H1 (cell line): ENCODE measurements around the gene PPP1CB.

Experiments
- CTCF ChIP-seq, 3 experiments: IDR thresholded peaks; 1 replicate in 2 of 3; 2 replicates in 1 of 3; pipeline versions ENCODE4 v1.5.1 to v1.6.1; 2011; ENCODE audit warnings: low read length in 3 of 3, mild to moderate bottlenecking in 3 of 3, inconsistent platforms in 2 of 3, low read depth in 1 of 3, moderate library complexity in 1 of 3; ENCODE audit not compliant: insufficient read depth in 1 of 3; ENCODE audit errors: control extremely low read depth in 1 of 3
- EP300 ChIP-seq, 2 experiments: IDR thresholded peaks; 1 replicate in 1 of 2; 2 replicates in 1 of 2; pipeline ENCODE4 v1.6.1; 2011 to 2012; ENCODE audit warnings: low read depth in 2 of 2, low read length in 2 of 2, mild to moderate bottlenecking in 2 of 2, borderline replicate concordance in 1 of 2, inconsistent platforms in 1 of 2, moderate library complexity in 1 of 2
- EZH2 ChIP-seq: fragments of 200-600 bp; sonication (generic); IDR thresholded peaks from 2 replicates; pipeline ENCODE4 v1.7.1; 2012; ENCODE audit warnings: low read depth, mild to moderate bottlenecking, moderate library complexity, low read length, inconsistent platforms; ENCODE audit not compliant: severe bottlenecking
- GTF2F1 ChIP-seq: IDR thresholded peaks from 2 replicates; pipeline ENCODE4 v1.6.1; 2012; ENCODE audit warnings: low read depth, low read length, improper control_type of control experiment, borderline replicate concordance
- POLR2A ChIP-seq, 2 experiments: IDR thresholded peaks; 1 replicate in 1 of 2; 2 replicates in 1 of 2; pipeline ENCODE4 v1.6.1; 2011; ENCODE audit warnings: low read depth in 2 of 2, low read length in 2 of 2, mild to moderate bottlenecking in 2 of 2; ENCODE audit errors: control extremely low read depth in 1 of 2
- RNF2 ChIP-seq: fragments of 200-900, 300-1000 bp; sonication (generic); IDR thresholded peaks from 2 replicates; pipeline ENCODE4 v1.7.1; 2016; ENCODE audit warnings: borderline replicate concordance, low read depth, mild to moderate bottlenecking, antibody characterized with exemption, low read length; ENCODE audit not compliant: poor library complexity, severe bottlenecking; ENCODE audit errors: missing control alignments
- SUZ12 ChIP-seq: fragments of 200-600 bp; sonication (generic); IDR thresholded peaks from 2 replicates; pipeline ENCODE4 v1.6.1; 2012; ENCODE audit warnings: mild to moderate bottlenecking, inconsistent platforms, low read length, moderate library complexity, mixed read lengths
- YY1 ChIP-seq: IDR thresholded peaks from 2 replicates; pipeline ENCODE4 v1.6.1; 2011; ENCODE audit warnings: low read depth, mild to moderate bottlenecking, low read length
- ZNF274 ChIP-seq: IDR thresholded peaks from 2 replicates; pipeline ENCODE4 v1.7.0; 2012; ENCODE audit warnings: low read length, borderline replicate concordance; ENCODE audit errors: extremely low read depth

- TF ChIP-seq CTCF (IDR thresholded peaks at IDR 0.05; ENCODE audit: control extremely low read depth in 1 of 3, insufficient read depth in 1 of 3, low read depth in 1 of 3, low read length in 3 of 3) (no peak), SUZ12 (no peak), POLR2A (IDR thresholded peaks at IDR 0.05; ENCODE audit: control extremely low read depth in 1 of 2, low read depth in 2 of 2, low read length in 2 of 2) (no peak), GTF2F1 (no peak), EZH2 (no peak), EP300 (IDR thresholded peaks at IDR 0.05; ENCODE audit: borderline replicate concordance in 1 of 2, low read depth in 2 of 2, low read length in 2 of 2) (no peak), ZNF274 (no peak), RNF2 (no peak), YY1 (no peak)
These were observed 76.8 kb downstream of the PPP1CB start for GRCh38 chr2:28828382-28828781.
